ENCODE results near the gene KRTAP10-10.
"Not testable (repeated sequence)": the region's sequence is repeated elsewhere in the genome, so short reads cannot be mapped to it uniquely, and the experiment has no call there.

The KRTAP10-10 gene

GRCh38 chr21:44637018-44637850, at the start of gene KRTAP10-10:
TSS of gene KRTAP10-10 (plus strand) at chr21:44637356. CDS start at chr21:44637418, 62 bp downstream.
- DNase-seq = no peak

- no peak for DNase-seq
Observed at GRCh38 chr21:44589094-44589493, 48.1 kb upstream of the KRTAP10-10 start.

- DNase-seq = no peak
Observed at GRCh38 chr21:44589586-44590305, 47.4 kb upstream of the KRTAP10-10 start.

- DNase-seq = no peak
Observed at GRCh38 chr21:44590311-44590721, 46.8 kb upstream of the KRTAP10-10 start.

GRCh38 chr21:44590897-44591800, 46.0 kb upstream of the KRTAP10-10 start:
- not testable (repeated sequence) for DNase-seq

GRCh38 chr21:44591801-44592130, 45.4 kb upstream of the KRTAP10-10 start:
- DNase-seq = not testable (repeated sequence)

GRCh38 chr21:44592446-44593311, 44.5 kb upstream of the KRTAP10-10 start, which contains the start of gene KRTAP10-6:
TSS of gene KRTAP10-6 (minus strand) at chr21:44592505. CDS start at chr21:44592484, 21 bp downstream.
- no peak for DNase-seq

- DNase-seq = no peak
Observed at GRCh38 chr21:44593598-44594405, 43.4 kb upstream of the KRTAP10-10 start.

- no peak for DNase-seq
Observed at GRCh38 chr21:44594406-44594916, 42.7 kb upstream of the KRTAP10-10 start.

- no peak for DNase-seq
Observed at GRCh38 chr21:44595524-44595923, 41.6 kb upstream of the KRTAP10-10 start.

GRCh38 chr21:44596068-44596725, 41.0 kb upstream of the KRTAP10-10 start:
- DNase-seq = no peak

- DNase-seq = no peak
Observed at GRCh38 chr21:44598061-44598460, 39.1 kb upstream of the KRTAP10-10 start.

GRCh38 chr21:44599264-44600029, 37.7 kb upstream of the KRTAP10-10 start:
- no peak for DNase-seq

- DNase-seq = not testable (repeated sequence)
Observed at GRCh38 chr21:44600118-44600978, 36.8 kb upstream of the KRTAP10-10 start, which contains the start of gene KRTAP10-7. TSS of gene KRTAP10-7 (plus strand) at chr21:44600597. CDS start at chr21:44600622, 25 bp downstream.

GRCh38 chr21:44601091-44601490, 36.1 kb upstream of the KRTAP10-10 start:
- not testable (repeated sequence) for DNase-seq

- DNase-seq = no peak
Observed at GRCh38 chr21:44601596-44602462, 35.3 kb upstream of the KRTAP10-10 start.

- no peak for DNase-seq
Observed at GRCh38 chr21:44602463-44602850, 34.7 kb upstream of the KRTAP10-10 start.
